ENCODE results near the gene C22orf15. TPM values are rescaled to one million over a fixed set of nuclear protein-coding genes. Genes with fewer than 3 reads are reported as not detected.
A peak's percentile ranks its signal among the peaks of the same experiment; 100 is the strongest.

Gene C22orf15
- total and polyA plus RNA-seq, 9 of the 15 experiments (the other 6 are each of a cell fraction or from before 2014, with no cell fraction given) = 0.07 TPM; not detected in 8

- TF ChIP-seq STAT6 (CRISPR knock-in tag; IDR thresholded peaks at IDR 0.05) (no peak), ZFP91 (CRISPR knock-in tag; IDR thresholded peaks at IDR 0.05) (peak; percentile 95), RBFOX2 (IDR thresholded peaks at IDR 0.05; ENCODE audit: low read depth, low read length) (peak; percentile 88), MEF2D (tag; conservative IDR thresholded peaks at IDR 0.05; ENCODE audit: low read depth) (no peak), MYBL2 (IDR thresholded peaks at IDR 0.05; ENCODE audit: low read depth) (no peak), MYBL2 (CRISPR knock-in tag; IDR thresholded peaks at IDR 0.05; ENCODE audit: borderline replicate concordance) (no peak), ZNF395 (CRISPR knock-in tag; IDR thresholded peaks at IDR 0.05) (peak; percentile 88), ZNF644 (tag; IDR thresholded peaks at IDR 0.05; ENCODE audit: low read depth) (peak; percentile 86), ZC3H11A (IDR thresholded peaks at IDR 0.05; ENCODE audit: low read depth, low read length) (no peak), JUND (IDR thresholded peaks at IDR 0.05; ENCODE audit: borderline replicate concordance, low read depth, low read length) (no peak), JUND (tag; IDR thresholded peaks at IDR 0.05; ENCODE audit: borderline replicate concordance, low read depth, low read length) (no peak), E2F6 (IDR thresholded peaks at IDR 0.05; ENCODE audit: borderline replicate concordance in 1 of 2, extremely low read depth in 1 of 2, insufficient read depth in 1 of 2, insufficient read length in 1 of 2, low read depth in 1 of 2, low read length in 1 of 2, poor library complexity in 1 of 2, severe bottlenecking in 1 of 2) (peak in 1 of 2 experiments; percentile 21), ETV5 (CRISPR knock-in tag; IDR thresholded peaks at IDR 0.05; ENCODE audit: low read depth) (peak; percentile 56; the same call in 1 of the 2 replicates), ARID1B (IDR thresholded peaks at IDR 0.05) (no peak), MTA1 (IDR thresholded peaks at IDR 0.05; ENCODE audit: borderline replicate concordance) (no peak), MNT (conservative IDR thresholded peaks at IDR 0.05) (peak in 1 of 2 experiments; percentile 53; a peak in 3 of 4 replicates), ZNF175 (CRISPR knock-in tag; IDR thresholded peaks at IDR 0.05; ENCODE audit: low read depth) (peak; percentile 64; the same call in 1 of the 2 replicates), TRIM24 (IDR thresholded peaks at IDR 0.05) (no peak)
Measured at GRCh38 chr22:23786752-23787599, 24.2 kb downstream of the C22orf15 start, which contains the start of gene SMARCB1 (continued).
